NCI-H2107 treated with DMSO at 0.1 percent for 48 hours (cell line): ENCODE measurements around the gene RNASEH1.

ENCODE experiments used
- DNase-seq: peaks from one replicate; lab custom pipeline; 2025; ENCODE audit not compliant: unreplicated experiment; lab: John Stamatoyannopoulos, UW

The RNASEH1 gene

DNA sequence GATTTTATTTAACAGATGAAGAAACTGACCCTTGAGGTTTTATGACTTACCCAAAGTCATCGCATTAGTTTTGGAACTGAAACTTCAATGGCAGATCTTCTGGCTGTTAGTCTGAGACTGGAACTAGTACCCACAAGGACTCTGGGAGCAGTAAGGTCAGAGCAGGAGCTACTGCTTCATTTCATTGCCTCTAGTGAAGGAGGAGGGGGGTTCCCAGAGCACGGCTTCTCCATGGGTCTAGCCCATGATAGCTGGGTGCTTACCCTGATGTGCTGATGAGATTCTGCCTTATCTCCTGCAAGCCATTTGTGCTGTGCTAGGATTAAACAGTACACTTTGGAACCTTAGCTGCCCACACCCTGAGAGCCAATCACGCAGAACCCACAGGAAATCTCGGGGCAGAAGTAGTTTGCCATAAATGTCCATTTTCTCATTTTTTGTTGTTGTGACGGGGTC lies 5.4 kb upstream of the RNASEH1 start:
- no peak for DNase-seq

DNA sequence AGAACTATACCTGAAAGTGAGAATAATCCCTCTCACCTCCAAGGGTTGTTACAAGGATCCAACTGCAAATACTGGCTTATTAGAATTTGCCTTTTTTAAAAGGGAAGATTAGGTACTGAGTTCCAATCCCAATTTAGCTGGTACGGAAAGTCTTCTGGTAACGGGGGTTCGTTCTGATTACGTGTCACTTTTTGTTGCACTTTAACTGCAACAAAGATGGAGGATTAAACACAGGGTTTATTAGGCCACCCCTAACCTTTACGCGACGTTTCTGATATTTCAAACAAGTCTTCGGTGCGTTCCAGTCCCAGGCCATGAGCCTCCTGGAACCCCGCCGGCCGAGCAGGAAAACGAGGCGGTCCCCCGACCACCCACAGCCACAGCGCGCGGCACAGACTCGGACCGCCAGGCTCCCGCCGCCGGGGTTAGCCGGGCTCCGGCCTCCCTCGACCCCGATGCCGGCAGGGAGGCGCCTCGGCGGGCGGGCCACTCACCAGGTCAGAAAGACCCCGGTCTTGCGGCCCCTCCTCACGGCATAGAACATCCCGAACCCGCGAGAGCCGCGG lies 411 bp downstream of the RNASEH1 start:
- no peak for DNase-seq

DNA sequence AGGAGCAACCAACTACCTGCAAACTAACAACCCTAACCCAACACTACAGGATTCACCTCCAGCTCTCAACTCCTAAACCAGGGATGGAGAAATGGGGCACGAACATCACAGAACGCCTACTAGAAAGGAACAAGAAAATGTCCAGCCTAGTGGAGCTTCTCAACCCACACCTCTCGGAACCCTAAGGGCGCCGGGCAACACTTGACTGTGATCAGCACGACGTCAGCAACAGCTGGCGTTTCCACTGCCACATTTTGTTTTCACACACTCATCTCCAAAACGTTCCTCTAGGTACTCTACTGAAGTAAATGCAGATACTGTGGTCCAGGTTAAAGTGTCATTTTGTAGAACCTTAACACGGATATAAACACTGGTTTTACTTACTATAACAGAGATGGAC lies 4.2 kb downstream of the RNASEH1 start:
- no peak for DNase-seq

DNA sequence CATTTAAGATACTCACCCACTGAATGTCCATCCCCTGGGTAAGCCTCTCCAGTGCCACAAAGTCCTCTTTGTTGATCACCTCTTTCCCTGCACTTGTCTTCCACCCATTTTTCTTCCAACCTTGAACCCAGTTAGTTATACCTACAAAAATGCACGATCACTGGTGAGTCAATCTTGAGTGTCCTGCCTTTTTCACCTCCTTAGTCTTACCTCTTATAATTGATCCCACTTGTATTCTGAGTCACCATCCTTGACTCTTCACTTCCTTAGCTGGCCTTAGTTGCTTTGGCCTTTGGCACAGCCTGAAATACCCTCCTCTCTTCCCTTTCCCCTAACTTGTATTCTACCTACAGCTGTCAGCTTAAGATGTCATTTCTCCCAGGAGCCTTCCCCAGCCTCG lies 10.2 kb downstream of the RNASEH1 start:
- DNase-seq: no peak

DNA sequence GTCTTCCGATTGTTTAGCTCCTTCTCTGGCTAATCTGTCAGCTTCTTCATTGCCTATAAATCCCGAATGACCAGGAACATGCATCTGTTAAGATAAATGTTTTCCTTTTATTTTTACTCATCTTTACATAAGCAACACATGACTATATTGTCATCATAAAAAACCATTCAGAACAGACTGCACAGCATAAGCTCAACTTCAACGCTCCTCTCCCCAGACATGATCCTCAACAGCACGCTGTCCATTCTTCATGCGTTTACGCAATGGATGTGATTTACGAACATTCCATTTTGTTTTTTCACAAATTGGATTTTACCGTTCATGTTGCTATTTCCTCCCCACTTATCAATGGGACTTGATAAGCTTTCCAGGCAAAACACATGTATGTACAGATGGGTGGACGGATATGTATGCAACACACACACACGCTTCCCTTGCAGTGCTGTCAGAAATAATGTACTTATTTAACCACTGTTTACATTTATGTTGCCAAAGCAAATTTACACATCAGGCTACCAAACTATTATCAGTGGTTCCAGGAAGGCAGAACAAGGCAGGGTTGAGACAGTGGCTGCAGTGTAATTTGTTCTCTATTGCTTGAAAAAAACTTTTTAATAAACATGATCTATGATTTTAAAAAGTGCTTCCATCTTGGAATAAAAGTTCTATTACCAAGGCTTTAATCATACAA lies 12.2 kb downstream of the RNASEH1 start:
- DNase-seq: no peak

DNA sequence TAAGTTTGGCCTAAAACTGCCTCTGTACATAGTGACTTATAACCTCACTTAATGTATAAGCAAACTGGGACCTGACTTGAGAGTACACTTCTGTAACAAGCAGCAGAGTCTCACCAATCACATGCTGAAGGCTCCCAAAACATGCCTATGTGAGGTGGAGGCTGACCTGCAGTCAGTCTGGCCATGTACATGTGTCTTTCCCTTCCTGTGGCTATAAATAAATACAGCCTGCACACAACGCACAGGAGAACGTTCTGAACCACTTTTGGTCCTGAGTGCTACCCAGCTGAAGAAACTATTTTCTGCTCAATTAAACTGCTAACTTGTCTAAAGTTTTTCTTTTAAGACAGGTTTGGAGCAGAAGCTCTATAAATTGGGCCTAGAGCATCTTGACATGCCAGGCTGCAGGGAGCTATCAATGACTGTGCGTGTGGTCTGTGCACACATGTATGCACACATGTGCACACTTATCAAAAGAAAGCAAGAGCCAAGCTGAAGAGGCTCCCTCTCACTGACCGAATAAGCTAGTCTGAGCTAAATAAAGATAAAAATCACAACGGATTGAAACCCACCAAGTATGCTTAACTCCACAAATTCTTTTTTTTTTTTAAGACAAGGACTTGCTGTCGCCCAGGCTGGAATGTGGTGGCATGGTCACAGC lies 15.0 kb downstream of the RNASEH1 start:
- no peak for DNase-seq

DNA sequence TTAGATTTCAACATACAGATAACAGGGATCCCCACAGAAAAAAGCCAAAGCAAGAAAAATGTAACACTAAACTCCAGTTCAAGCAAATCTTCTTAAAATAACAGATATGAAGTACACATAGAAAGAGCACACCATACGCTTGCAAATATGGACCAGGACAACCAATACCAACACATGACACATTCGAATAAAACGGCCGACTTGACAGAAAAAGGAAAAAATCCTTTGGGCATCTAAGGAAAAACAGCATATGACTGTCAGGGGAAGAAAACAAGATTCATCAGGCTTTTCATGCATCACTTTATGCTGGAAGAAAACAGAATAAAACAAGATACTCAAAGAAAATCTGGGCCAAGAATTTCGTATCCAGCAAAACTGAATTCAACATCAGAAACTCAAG lies 16.0 kb downstream of the RNASEH1 start:
- DNase-seq: no peak

DNA sequence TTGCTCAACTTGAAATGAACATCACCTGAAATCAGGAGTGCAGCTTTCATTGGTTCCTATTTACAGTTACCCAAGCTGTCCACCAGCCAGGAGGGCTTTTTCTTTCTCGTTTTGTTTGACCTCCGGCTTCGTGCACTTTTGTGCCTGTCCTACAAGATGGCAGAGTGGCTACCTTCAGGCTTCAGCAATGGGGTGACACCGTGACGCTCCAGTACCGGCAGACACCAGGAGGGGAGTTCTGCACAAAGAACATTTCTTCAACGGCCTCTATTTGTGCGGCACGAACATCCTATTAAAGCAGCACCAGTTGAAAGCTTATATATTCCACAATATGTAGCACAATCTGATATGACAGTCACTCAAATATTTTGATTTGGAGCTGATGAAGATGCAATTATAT lies 18.3 kb downstream of the RNASEH1 start:
- no peak for DNase-seq

DNA sequence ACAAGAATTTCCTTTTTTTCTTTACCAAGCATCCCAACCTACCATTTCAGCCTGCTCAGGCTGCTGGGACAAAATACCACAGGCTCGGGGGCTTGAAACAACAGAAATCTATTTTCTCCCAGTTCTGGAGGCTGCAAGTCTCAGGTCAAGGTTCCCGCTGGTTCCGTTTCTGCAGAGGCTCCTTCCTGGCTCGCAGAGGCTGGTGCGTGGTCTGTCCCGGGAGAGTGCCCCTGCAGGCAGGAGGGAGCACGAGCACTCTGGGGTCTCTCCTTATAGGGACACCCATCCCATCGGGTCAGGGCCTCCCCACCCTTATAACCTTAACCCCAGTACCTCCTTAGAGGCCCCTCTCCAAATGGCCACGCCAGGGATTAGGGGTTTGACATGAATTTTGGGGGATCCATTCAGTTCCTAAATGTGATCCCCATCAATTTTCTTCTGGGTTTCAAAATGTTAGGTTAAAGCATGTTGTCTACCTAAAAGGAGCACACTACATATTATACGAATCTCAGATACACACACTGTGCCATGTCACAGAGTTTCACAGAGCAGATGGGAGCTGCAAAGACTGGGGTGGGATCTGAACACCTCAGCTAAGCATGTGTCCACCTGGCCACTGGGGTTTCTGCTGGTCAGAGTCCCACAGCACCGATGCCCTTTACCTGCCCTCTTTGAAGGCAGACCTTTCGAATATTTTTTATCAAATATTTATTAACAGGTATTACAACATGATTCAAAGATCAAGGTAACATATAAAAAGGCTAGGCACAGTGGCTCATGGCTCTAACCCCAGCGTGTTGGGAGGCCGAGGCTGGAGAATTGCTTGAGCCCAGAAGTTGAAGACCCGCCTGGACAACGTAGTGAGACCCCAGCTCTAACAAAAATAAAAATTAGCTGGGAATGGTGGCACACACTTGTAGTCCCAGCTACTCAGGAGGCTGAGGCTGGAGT lies 21.2 kb downstream of the RNASEH1 start:
- DNase-seq: no peak

DNA sequence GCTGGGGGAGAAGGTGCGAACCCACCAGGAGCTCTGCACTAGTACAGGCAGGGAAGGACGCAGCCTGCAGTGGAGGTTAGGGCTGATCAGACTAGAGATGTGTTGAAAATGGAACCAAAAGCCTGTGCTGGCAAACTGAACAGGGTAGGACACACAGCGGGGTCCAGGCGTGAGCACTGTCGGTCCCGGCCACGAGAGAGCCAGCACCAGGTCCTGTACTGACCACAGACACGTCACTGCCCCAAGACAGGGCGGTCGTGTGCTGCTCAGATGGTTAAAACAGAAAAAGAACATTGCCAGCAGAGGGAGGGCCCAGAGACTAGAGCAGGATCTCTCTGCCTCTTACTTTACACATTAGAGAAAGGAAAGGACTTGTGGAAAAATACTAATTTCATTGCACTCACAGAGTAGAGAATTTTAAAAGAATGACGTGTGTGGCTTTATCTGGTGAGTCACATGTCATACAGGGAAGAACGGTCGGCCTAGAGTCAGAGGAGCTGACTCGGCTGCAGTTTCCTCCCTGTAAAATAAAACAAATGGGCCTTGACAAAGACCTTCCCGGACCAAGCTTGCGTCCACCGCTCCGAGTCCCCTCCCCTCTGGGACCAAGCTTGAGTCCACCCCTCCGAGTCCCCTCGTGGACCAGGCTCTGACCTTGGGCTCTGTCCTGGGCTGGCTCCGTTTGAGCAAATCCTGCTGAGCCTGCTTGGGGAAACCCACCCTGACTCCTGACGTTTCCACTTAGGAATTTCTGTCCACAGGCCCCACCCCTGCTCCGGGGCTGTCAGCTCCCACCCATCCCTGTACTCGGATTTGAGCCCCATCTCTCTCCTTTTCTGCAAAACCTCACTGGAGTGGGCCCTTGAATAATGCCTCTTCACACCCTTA lies 22.1 kb downstream of the RNASEH1 start:
- no peak for DNase-seq

DNA sequence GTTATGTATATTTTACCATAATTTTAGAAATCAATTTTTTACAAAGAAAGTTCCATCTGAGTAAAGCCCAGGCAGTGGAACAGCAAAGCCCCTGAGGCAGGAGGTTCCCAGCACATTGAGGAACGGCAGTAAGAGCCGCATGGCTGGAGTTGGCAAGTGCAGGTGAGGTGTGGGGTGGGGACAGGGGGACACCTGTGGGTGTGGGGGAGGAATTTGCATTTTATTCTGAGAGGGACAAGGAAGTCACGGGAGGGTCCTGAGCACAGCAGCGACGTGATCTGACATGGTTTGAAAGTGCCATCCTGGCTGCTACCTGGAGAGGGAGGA lies 22.7 kb downstream of the RNASEH1 start:
- DNase-seq: no peak

DNA sequence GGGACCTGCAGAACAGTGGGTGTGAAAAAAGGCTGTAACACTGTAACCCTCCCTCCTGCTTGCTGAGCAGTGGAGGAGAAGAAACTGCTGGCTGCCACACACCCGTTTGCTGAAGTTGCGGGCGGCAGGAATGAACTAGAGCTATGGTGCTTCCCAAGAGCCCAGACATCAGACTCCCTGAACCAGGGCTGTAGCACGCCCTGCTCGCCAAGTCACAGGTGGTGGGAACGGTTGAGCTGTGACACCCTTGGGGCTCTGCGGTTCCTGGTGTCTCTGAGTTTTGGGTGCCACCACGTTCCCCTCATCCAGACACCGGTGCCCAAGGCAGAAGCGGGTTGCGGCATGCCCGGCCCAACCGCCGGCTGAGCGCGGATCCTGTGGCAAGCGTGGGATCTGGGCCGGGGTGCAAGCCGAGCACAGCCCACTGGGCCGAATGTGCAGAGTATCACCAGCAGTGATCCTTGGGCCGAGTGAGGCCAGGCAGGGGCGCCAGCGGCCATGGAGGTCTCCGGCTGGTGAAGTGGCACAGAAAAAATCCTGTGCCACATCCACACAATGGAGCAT lies 23.8 kb downstream of the RNASEH1 start:
- DNase-seq: no peak

DNA sequence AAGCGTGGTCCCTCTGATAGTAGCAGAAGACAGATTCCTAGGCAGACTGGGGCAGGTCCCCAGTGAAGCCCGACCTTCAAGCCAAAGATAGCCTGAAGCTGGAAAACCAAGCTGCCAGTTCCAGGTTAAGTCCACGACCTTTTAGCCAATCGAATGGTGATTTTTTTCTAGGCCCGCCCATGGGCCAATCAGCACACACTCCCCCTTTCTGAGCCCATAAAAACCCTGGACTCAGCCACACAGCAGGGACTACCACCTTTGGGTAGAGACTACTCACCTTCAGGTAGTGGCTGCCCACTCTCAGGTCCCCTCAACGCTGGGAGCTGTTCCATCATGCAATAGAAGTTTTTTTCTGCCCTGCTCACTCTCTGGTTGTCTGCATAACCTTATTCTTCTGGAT lies 24.3 kb downstream of the RNASEH1 start:
- DNase-seq: no peak

DNA sequence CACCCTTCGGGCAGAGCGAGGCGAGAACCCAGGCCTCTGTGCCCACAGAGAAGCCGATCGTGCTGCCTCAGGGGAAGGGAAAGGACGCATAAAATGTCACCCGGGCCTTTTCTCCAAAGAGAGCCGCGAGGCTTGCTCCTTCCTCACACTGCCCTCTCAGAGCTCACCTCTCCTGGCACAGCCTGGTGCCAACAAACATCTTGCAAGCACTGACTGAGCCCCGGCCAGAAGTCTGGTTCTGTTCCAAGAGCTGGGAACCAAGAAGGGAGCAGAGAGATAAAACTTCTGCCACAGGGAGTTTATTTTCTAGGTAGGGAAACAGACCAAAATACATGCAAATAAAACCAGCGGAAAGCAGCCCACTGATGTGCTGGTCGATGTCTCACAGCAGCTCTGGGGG lies 25.2 kb downstream of the RNASEH1 start:
- DNase-seq: no peak

DNA sequence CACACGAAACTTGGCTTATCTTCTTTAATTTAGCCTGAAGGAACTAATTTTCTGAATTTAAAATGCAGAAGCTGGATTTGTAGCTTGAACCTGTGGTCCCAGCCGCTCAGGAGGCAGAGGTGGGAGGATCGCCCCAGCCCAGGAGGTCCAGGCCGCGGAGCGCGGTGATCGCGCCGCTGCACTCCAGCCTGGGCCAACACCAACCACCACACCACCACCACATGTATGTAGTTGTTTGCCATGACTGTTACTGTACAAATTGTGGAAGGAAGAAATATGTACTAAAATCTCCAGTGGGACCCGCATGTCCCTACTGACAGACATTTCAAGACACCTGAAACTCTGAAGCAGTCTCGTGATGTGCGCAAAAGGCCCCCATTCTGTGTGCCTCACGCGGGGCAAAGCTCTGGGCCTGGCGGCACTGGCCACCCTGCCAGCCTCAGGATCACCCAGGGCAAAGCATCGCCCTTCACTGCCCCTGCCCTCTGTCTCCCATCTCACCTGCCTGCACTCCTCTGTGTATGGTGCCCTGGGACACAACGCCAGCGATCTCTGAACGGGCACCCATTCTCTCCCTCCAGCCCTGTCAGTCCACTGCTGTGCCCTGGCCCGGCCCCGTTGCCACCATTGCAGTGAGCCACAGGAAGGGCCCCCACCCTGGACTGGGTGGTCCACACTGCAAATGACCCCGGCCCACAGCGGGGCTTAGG lies 28.7 kb downstream of the RNASEH1 start:
- DNase-seq: no peak

DNA sequence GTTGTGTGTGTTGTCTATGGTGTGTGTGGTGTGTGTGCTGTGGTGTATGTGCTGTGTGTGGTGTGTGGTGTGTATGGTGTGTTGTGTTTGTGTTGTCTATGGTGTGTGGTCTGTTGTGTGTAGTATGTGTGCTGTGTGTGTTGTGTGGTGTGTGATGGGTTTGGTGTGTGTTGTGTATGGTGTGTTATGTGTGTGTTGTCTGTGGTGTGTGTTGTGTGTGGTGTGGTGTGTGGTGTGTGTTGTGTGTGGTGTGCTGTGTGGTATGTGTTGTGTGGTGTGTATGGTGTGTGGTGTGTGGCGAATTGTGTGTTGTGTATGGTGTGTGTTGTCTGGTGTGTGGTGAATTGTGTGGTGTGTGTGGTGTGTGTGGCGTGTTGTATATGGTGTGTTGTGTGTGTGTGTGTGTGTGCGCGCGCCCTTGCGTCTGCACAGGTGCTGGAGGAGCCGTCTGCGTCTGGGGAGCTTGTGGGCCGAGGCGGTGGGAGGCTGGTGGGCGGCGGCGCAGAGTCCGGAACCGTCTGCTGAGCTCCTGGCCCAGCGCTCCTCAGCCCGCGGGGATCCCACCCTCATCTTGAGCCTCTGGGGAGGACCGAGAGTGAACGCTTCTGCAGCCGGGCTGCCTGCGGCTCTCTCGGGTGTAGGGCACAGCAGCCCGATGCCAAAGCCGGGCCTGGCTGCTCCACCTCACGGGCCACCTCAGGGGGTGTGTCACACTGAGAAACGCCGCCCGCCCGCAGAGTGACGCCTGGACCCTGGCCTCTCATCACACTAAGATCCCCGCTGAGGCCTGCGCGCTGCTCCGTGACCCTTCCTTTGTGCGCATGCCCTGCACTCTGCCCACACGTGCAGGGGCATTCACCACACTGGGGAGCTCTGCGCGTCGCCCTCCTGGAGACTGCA lies 30.0 kb downstream of the RNASEH1 start:
- DNase-seq: no peak

DNA sequence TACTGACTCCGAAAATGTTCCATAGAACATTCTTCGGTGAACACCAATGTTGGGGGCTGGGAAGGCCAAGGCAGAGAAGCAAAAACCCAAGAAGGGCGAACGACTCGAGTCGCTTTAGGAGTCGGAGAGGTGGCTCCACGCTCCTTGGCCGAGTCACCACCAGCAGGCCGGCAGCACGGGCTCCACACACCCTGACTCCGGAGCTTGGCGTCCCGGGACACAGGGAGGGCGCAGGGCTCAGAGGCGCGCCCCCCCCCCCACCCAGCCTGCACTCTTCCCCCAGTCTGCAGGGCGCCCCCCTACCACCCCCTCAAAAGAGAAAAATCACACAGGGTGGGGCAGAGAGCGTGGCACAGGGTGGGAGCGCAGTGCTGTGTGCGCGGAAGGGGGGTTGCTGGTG lies 31.3 kb downstream of the RNASEH1 start:
- DNase-seq: no peak

DNA sequence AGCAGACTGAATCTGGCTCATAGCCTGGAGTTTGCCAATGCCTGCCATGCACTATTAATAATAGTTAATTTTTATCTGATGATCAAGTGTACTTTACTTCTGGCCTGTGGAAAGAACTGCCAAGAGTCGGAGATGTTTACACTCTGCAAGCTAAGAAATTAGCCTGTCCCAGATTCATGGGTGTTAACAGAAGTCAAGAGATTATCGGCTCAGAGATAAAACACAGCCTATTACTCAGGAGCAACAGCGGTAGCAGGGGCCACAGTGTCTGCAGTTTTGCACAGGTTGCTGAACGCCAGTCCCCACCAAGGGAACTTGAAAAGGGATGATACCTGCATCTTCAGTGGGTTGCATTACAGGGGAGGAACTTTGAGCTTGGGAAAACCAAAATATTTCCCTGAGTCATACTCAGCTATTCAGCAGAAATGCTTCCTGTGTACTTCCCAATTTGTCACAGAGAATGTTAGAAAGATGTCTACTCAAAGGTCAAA lies 34.5 kb downstream of the RNASEH1 start:
- no peak for DNase-seq
